C4-2B (cell line): ENCODE data around the gene FMNL2.

Experiments used
- H3K27ac ChIP-seq: fragments of 450-650 bp; 2 replicates; pipeline ENCODE4 v1.5.1; 2017
- ZFX ChIP-seq: fragments of 450-650 bp; IDR thresholded peaks from 2 replicates; pipeline ENCODE4 v1.6.1; 2017
- TF ChIP-seq, protein P1 (sequence below): fragments of 450-650 bp; conservative IDR thresholded peaks from 2 replicates; pipeline ENCODE4 v1.5.1; 2017; ENCODE audit warnings: mild to moderate bottlenecking

Gene FMNL2

GRCh38 chr2:152558158-152558984, 223.4 kb downstream of the FMNL2 start:
- no peak overlapping the region for H3K27ac ChIP-seq
- TF ChIP-seq, protein P1, sequence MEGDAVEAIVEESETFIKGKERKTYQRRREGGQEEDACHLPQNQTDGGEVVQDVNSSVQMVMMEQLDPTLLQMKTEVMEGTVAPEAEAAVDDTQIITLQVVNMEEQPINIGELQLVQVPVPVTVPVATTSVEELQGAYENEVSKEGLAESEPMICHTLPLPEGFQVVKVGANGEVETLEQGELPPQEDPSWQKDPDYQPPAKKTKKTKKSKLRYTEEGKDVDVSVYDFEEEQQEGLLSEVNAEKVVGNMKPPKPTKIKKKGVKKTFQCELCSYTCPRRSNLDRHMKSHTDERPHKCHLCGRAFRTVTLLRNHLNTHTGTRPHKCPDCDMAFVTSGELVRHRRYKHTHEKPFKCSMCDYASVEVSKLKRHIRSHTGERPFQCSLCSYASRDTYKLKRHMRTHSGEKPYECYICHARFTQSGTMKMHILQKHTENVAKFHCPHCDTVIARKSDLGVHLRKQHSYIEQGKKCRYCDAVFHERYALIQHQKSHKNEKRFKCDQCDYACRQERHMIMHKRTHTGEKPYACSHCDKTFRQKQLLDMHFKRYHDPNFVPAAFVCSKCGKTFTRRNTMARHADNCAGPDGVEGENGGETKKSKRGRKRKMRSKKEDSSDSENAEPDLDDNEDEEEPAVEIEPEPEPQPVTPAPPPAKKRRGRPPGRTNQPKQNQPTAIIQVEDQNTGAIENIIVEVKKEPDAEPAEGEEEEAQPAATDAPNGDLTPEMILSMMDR = no peak
- TF ChIP-seq ZFX = no peak

GRCh38 chr2:152559008-152559407, 224.0 kb downstream of the FMNL2 start:
- no peak for TF ChIP-seq ZFX
- TF ChIP-seq, protein P1 = no peak
- H3K27ac ChIP-seq = no peak overlapping the region

DNA sequence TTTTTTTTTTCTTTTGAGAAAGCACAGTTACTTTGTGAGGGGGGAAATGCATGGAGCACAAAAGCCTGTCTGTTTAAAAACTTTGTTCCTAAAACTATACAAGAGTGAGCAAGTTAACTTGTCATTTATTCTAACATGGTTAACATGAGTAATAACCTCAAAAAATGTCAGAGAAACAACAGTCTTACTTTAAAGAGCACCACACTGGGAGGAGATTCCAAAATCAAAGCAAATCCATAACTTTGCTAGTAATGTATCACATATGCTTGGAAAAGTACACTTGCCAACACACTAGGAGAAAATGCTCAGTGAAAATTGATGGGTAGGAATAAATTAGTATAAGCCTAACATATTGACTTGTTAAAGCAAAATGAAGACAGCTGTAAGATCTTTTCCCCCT, 225.2 kb downstream of the FMNL2 start:
- TF ChIP-seq ZFX = no peak
- TF ChIP-seq, protein P1 = no peak
- H3K27ac ChIP-seq = no peak overlapping the region

DNA sequence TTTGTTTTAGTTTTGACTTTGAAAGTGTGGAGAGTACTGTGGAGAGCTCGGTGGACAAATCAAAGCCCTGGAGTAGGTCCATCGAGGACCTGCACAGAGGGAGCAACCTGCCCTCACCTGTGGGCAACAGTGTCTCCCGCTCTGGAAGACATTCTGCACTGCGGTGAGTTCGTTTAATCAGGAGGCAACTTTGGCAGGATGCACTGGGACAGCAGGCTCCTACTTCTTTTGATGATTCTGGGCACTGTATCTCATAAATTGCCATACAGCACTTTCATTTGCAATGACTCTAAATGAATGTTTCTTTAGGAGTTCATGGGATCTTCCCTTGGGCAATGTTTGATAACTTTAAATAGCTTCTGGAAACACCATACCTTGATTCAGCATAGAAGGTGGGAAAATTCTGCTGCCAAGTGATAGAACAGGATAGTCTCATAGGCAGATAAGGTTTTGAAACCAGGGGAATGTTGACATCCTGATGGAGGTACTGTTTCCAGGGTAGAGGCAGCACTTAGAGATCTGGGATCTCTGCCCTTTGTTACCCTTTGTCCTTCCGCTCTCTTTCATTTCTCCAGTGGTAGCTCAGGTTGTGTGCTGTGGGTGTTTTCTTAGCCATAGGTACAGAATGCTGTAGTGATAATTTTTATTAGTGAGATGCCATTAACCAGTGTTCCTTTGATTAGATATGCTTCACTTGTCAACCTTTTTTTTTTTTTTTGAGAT, 226.1 kb downstream of the FMNL2 start:
- no peak for TF ChIP-seq ZFX
- TF ChIP-seq, protein P1 = no peak
- H3K27ac ChIP-seq = no peak overlapping the region

- TF ChIP-seq ZFX = no peak
- TF ChIP-seq, protein P1 = no peak
- H3K27ac ChIP-seq = no peak overlapping the region
Measured at GRCh38 chr2:152562198-152562884, 227.4 kb downstream of the FMNL2 start.

- no peak for TF ChIP-seq ZFX
- TF ChIP-seq, protein P1 = no peak
- no peak overlapping the region for H3K27ac ChIP-seq
Measured at GRCh38 chr2:152563764-152564163, 228.8 kb downstream of the FMNL2 start.
